Mammary epithelial cell (primary cell): ENCODE measurements around the gene ZXDC.

Source experiments
- CTCF ChIP-seq, 2 donors: IDR thresholded peaks in 1 of 2; conservative IDR thresholded peaks in 1 of 2; 2 replicates each; pipeline ENCODE4 v1.5.1; 2011 to 2012; ENCODE audit warnings: inconsistent platforms in 2 of 2, low read length in 2 of 2, mild to moderate bottlenecking in 2 of 2, control low read depth in 1 of 2, low read depth in 1 of 2; ENCODE audit not compliant: insufficient read depth in 1 of 2; ENCODE audit errors: extremely low read depth in 1 of 2
- EZH2 ChIP-seq: IDR thresholded peaks from 2 replicates; pipeline ENCODE4 v1.6.1; 2012; ENCODE audit warnings: low read length, inconsistent platforms, borderline replicate concordance

GRCh38 chr3:126480861-126481260 lies 5.2 kb upstream of the ZXDC start:
- TF ChIP-seq CTCF (conservative IDR thresholded peaks at IDR 0.05 in 1 of 2, IDR thresholded peaks at IDR 0.05 in 1 of 2; ENCODE audit: extremely low read depth in 1 of 2, insufficient read depth in 1 of 2, low read depth in 1 of 2, low read length in 2 of 2) (no peak), EZH2 (no peak)
